Activated T-helper 9 cell treated with anti-CD3 and anti-CD28 coated beads, Interleukin-2, amount 50 U/mL, for 16 hours (primary cell): ENCODE results near the gene MT4.
A peak's percentile ranks its signal among the peaks of the same experiment; 100 is the strongest.

Experiments used
- DNase-seq: peaks from one replicate; pipeline ENCODE4 v3.0.0-alpha.2; 2020; ENCODE audit warnings: low read depth

The MT4 gene

DNA sequence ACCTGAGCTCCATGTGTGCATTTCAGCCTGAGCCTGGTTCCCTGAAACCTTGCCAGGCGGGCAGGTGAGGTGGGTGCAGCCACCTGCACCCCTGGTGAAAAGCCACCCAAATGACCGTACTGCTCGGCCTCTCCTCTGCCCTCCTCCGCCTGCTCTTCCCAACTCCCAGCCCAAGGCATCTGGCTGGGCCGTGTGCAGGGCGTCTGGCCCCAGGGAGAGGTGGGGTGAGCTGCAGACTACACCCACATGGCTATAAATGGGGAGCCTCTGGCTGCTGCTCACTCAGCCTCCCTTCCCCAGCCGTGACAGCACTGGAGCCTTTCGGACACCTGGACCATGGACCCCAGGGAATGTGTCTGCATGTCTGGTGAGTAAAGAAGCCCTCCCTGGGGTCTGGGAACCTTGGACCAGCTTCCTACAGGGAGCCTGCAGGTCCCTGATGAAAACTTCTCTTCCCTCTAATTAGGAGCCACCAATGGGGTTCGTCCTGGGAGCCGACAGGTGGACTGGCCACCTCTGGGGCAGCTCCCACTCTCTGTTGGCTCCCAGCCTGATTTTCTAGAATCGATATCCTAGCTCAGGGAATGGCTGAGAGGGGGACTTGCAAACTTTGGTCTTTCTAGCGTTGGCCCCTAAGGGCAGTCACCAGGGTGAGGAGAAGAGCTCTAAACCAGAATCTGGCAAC lies at the start of gene MT4:
Gene MT4, plus strand, starts transcription at position 281 of the 685 bp plus-strand sequence. Its CDS starts 56 bp downstream, at position 337.
- no peak for DNase-seq

DNA sequence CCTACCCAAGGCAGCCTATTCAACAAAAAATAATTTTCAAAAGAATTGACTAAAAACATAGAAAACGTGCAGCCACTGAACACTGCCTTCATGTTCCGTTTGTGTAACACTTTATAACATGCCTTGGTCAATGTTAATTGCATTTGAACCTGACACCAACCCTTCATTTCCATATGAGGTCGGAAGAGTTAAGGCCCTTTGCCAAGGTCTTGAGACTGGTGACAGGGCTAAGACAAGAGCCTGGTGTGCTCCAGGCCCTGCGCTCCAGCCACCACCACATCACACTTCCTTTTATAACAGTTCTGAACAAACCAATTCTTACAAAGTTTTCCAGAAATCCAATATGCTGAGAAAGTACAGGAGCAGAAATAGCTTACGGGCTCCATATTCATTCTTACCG lies 49.2 kb upstream of the MT4 start:
- no peak for DNase-seq

DNA sequence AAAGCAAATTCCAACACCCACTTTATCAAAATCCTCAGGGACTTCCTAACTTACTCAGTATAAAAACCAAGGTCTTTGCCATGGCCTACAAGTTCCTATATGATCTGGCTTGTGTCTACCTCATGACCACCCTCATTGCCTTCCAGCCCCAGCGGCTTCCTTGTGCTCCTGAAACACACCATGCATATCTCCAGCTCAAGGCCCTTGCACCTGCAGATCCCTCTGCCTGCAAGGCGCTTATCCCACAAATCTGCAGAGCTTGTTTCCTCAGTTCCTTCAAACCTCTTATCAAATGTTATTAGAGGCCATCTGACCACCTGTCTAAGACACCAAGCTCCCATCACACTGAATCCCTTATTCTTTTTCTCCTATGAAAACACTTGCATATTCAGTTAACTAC lies 47.7 kb upstream of the MT4 start:
- no peak for DNase-seq

DNA sequence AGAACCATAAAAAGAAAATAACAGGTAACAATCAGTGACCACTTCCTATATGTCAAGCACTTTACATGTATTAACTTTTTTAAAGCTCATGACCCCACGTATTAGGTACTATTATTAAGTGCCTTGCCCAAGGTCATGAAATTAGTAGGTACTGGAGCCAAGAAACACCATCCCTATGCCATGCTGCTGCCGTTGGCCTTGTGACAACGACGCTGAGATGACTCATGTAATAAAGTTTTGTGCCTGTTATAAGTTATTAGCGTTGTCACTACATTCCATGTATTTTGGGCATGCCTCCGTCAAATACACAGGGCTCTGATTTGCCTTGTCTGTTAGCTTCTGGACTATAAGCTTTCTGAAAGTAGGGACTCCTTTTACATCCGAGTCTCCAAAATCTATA lies 46.4 kb upstream of the MT4 start:
- no peak for DNase-seq

GRCh38 chr16:56519459-56520250 lies 45.2 kb upstream of the MT4 start, which contains the start of gene BBS2:
TSS of gene BBS2 (minus strand) at chr16:56520024. CDS start at chr16:56519862, 162 bp downstream.
- peak; percentile 87 for DNase-seq

- no peak for DNase-seq
Observed at GRCh38 chr16:56520251-56520577, 44.7 kb upstream of the MT4 start.

GRCh38 chr16:56525236-56525635 lies 39.6 kb upstream of the MT4 start:
- no peak for DNase-seq

GRCh38 chr16:56530872-56531271 lies 34.0 kb upstream of the MT4 start:
- DNase-seq = no peak

GRCh38 chr16:56532714-56533113 lies 32.2 kb upstream of the MT4 start:
- no peak for DNase-seq

GRCh38 chr16:56534847-56535383 lies 30.0 kb upstream of the MT4 start:
- no peak for DNase-seq

GRCh38 chr16:56538331-56538730 lies 26.5 kb upstream of the MT4 start:
- no peak for DNase-seq

DNA sequence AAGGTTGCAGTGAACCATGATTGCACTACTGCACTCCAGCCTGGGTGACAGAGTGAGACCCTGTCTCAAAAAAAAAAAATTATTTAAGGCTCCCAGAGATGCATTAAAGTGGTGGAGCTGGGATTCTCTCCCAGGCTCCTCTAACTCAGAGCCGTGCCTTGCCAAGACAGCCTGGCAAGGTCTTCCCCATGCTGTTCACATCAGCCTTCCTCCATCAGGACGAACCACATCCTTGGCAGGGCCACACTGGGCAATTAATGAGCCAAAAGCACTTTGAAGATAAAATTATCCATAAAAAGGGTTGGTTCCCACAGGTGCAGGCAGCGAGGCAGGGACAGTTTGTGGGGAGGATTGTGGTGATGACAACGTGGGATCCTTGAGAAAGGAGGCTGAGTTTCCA lies 25.2 kb upstream of the MT4 start:
- DNase-seq = no peak

DNA sequence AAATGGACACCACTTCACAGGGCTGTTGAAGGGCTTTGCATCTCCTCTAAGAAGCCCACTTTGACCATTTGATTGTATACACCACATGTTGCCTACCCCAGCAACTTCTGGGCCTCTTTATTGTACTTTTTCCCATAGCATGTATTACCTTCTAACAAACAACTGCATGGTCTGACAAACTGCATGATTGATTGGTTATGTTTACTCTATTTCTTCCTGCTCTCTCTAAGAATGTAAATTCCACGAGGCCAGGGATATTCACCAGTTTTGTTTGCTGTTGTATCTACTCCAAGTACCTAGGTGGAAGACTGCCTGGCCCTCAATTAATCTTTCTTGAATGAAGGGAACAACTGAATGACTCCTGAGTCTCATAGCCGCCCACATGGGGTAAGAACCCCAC lies 22.8 kb upstream of the MT4 start:
- no peak for DNase-seq

GRCh38 chr16:56547120-56547948 lies 17.5 kb upstream of the MT4 start:
- no peak for DNase-seq

DNA sequence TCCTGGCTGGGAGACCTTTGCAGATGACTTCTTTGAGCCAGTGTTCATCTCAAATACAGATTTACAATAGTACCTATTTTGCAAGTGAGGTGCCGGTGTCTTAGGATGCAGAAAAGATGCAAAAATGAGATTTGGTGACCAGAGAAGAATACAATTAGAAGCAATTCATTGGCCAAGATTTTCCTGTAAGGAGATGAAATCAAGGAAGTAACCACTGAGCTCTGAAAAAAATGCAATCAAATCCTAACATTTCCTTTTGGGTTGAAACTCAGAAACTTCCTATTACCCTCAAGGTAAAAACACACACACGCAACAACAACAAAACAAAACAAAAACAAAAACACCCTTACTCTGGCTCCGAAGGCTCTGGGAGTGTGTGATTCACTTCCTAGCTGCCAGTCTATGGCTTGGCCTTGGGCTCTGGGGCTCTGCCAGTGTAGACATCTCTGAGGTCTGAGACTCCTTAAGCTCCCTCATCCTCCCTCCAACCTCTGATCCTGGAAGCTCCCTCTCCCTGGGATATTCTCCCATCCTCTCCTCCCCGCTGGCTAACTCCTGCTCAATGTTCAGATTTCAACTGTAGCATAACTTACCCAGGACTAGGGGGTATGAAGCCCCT lies 16.8 kb upstream of the MT4 start:
- DNase-seq = no peak

- DNase-seq = no peak
Observed at GRCh38 chr16:56549161-56549560, 15.7 kb upstream of the MT4 start.

DNA sequence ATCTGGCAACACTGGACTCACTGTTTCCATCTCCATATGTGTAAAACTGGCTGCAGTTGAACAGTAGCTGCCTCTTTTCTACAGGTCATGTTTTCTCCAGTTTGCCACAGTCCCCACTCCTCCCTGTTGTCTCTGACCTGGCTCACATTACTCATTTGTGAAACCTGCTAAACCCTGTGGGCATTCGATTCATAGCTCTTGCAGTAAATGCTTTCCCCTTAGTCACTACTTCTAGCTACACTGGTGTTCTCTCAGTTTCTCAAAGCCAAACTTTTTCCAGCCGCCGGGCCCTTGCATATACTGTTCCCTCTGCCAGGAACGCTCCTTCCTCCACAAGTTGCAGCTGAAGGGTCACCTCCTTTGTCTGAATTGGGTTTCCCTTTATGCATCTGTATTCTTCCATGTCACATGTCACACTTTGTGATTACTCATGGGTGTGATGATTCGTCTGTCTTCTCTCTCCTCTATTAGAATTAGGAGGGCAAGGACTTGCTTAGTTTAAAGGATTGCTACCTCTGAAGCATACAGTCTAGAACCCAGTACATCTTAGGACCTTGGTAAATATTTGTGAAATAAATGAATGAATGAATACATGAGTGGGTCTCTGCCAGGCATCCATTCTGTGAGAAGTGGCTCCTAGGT lies 15.0 kb upstream of the MT4 start:
- DNase-seq = no peak

DNA sequence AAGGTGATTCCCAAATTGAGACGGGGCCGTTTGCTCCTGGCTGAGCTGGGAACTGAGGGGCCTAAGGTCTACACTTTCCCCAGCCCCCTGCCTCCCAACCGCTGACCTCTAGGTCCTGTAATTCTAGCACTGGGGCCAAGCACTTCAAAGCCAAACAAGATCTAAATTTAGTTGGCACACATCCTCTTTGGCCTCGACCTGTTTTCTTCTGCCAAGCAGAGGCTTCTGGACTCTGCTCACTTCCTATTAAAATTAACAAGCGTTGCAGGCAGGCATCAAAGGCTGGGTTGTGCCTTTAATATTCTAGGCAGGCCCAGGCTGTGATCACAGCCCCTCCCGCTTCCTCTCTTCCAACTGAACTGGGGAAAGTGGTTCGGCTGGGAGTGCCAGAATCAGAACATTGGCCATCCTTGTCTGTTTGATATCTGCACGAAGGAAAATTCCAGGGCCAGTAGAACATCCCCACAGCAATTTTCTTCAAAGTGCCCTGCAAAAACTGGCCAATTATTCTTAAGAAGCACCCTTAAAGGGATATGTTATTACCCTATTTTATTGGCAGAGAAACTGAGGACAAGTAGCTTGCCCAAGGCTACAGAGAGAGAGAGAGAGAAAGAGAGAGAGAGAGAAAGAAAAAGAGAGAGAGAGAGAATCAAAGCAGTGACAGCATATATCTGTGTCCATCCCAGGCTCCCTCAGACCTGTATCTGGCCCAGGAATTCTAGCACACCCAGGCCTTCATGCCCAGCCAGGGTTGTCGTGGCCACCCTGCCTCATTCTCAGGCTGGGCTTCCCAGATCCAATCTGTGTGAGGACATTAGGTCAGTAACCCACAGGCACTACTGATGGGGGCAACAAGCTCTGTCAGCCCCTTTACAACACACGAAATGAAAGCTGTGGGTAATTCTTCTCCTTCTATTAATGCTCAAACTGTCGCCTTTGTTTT lies 12.8 kb upstream of the MT4 start:
- DNase-seq = no peak

DNA sequence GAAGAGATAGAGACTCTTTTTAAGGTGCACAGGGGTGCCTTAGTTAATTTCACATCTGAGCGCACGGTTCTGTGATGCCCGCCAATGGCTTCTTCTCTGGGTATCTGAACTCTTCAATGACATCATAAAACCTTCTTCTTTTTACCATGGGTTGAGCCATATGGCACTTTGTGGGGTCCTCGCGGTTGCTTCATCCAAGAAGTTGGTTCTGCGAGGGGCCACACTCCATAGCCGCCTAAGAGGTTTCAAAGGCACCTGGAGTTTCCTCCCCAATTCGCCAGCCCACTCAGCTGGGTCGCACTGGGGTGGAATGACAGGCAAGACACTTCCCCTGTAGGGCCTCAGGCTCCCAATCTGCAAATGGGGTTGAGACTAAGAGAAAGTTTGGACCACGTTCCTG lies 10.4 kb upstream of the MT4 start:
- no peak for DNase-seq

DNA sequence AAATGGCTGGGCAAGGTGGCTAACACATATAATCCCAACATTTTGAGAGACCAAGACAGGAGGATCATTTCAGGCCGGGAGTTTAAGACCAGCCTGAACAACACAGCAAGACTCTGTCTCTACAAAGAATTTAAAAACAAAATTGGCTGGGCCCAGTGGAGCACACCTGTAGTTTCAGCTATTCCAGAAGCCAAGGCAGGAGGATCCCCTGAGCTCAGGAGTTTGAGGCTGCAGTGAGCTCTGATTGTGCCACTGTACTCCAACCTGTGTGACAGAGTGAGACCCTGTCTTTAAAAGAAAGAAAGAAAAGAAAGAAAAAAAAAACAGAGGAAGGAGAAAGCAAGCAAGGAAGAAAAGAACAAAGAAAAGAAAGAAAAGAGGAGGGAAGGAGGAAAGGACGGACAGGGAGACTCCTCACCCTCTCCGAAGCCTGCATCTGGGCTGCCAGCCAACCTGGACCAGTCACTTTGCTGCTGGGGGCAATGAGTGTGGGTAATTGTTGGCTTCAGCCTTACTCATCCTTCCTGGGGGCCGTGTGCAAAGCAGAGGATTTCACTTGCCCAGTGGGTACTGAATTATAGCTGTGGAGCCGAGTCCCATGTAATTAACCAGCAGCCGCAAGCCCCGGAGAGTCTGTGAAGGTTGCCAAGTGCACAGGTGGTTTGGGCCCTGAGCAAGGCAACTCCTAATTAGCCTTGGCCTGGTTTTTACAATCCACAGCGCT lies 6.7 kb upstream of the MT4 start:
- DNase-seq = no peak
